MM.1S (cell line): ENCODE measurements around the gene GJA3.

Experiments used
- EZH2 ChIP-seq: fragments of 300-600 bp; sonication (generic); optimal IDR thresholded peaks from 2 replicates; pipeline ENCODE3; 2017; ENCODE audit warnings: low read depth, mild to moderate bottlenecking, antibody characterized with exemption, low read length, mixed read lengths
- EZH2phosphoT487 ChIP-seq: fragments of 300-600 bp; sonication (generic); IDR thresholded peaks from 2 replicates; pipeline ENCODE4 v1.6.1; 2018; ENCODE audit warnings: antibody characterized with exemption, low read length
- TF ChIP-seq, protein P1 (sequence below): fragments of 300-600 bp; sonication (generic); IDR thresholded peaks from 2 replicates; pipeline ENCODE4 v1.5.1; 2016; ENCODE audit warnings: antibody characterized with exemption, low read length, mixed read lengths

DNA sequence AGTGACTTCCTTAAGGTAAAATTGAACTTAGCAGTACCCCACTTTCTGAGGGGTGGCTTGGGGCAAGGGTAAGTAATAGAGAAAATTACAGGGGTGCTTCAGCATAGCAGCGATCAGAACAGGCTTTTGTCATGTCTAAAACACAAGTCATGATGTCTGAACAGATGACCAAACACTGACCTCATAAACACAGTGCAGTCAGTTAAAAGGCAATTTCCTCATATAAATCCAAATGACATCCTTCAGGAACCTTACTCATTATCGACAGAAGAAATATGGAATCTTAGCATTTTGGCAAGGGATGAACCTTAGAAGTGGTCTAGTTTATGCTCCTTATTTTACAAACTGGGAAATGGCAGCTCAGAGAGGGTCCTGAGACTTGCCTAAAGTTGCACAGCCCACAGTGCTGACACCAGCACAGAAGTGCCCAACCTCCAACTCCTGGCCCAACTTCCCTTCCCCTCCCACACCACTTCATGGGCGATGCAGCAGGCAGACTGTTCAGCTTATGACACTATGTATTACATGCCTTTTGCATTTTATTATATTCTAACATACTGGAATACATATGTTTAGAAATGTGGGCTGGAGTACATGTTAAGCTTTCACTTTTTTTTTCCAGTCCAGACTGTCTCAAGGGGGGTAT lies 3.6 kb downstream of the GJA3 start:
- TF ChIP-seq, protein P1, sequence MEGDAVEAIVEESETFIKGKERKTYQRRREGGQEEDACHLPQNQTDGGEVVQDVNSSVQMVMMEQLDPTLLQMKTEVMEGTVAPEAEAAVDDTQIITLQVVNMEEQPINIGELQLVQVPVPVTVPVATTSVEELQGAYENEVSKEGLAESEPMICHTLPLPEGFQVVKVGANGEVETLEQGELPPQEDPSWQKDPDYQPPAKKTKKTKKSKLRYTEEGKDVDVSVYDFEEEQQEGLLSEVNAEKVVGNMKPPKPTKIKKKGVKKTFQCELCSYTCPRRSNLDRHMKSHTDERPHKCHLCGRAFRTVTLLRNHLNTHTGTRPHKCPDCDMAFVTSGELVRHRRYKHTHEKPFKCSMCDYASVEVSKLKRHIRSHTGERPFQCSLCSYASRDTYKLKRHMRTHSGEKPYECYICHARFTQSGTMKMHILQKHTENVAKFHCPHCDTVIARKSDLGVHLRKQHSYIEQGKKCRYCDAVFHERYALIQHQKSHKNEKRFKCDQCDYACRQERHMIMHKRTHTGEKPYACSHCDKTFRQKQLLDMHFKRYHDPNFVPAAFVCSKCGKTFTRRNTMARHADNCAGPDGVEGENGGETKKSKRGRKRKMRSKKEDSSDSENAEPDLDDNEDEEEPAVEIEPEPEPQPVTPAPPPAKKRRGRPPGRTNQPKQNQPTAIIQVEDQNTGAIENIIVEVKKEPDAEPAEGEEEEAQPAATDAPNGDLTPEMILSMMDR = no peak
- TF ChIP-seq EZH2phosphoT487 = no peak
- no peak for TF ChIP-seq EZH2
